Measurements from ENCODE around the gene THOC6.

Gene THOC6

GRCh38 chr16:2991566-2992261, 32.1 kb upstream of the THOC6 start:
- DNase-seq (ENCODE audit: low read depth) = no peak

GRCh38 chr16:2992383-2993081, 31.3 kb upstream of the THOC6 start:
- DNase-seq (ENCODE audit: low read depth) = no peak

- no peak for DNase-seq (ENCODE audit: low read depth)
These were observed 27.5 kb upstream of the THOC6 start for GRCh38 chr16:2996298-2996697.

GRCh38 chr16:2999929-3000328, 23.9 kb upstream of the THOC6 start:
- DNase-seq (ENCODE audit: low read depth) = no peak

- DNase-seq (ENCODE audit: low read depth) = no peak
These were observed 23.3 kb upstream of the THOC6 start for GRCh38 chr16:3000540-3000939.

GRCh38 chr16:3001316-3001715, 22.5 kb upstream of the THOC6 start:
- no peak for DNase-seq (ENCODE audit: low read depth)

GRCh38 chr16:3003582-3004270, 20.1 kb upstream of the THOC6 start:
- peak; percentile 99 for DNase-seq (ENCODE audit: low read depth)

- peak; percentile 8 for DNase-seq (ENCODE audit: low read depth)
These were observed 19.5 kb upstream of the THOC6 start for GRCh38 chr16:3004319-3004718.

- DNase-seq (ENCODE audit: low read depth) = no peak
These were observed 19.0 kb upstream of the THOC6 start for GRCh38 chr16:3004781-3005284.

- DNase-seq (ENCODE audit: low read depth) = no peak
These were observed 16.5 kb upstream of the THOC6 start for GRCh38 chr16:3007059-3007956.

- no peak for DNase-seq (ENCODE audit: low read depth)
These were observed 15.7 kb upstream of the THOC6 start for GRCh38 chr16:3007957-3008689.

- no peak for DNase-seq (ENCODE audit: low read depth)
These were observed 15.2 kb upstream of the THOC6 start for GRCh38 chr16:3008690-3009037.

GRCh38 chr16:3009568-3010390, 14.1 kb upstream of the THOC6 start:
- no peak for DNase-seq (ENCODE audit: low read depth)

GRCh38 chr16:3010510-3010909, 13.3 kb upstream of the THOC6 start:
- DNase-seq (ENCODE audit: low read depth) = no peak

- DNase-seq (ENCODE audit: low read depth) = no peak
These were observed 11.6 kb upstream of the THOC6 start for GRCh38 chr16:3012246-3012645.

GRCh38 chr16:3012828-3013420, 10.9 kb upstream of the THOC6 start, which contains the start of gene CLDN9:
Gene CLDN9, plus strand, starts transcription at chr16:3012923. Its CDS starts 440 bp downstream, at chr16:3013363.
- DNase-seq (ENCODE audit: low read depth) = no peak

GRCh38 chr16:3013491-3013951, 10.3 kb upstream of the THOC6 start:
- no peak for DNase-seq (ENCODE audit: low read depth)

- no peak for DNase-seq (ENCODE audit: low read depth)
These were observed 9.7 kb upstream of the THOC6 start for GRCh38 chr16:3013998-3014690.

- DNase-seq (ENCODE audit: low read depth) = no peak
These were observed 8.9 kb upstream of the THOC6 start for GRCh38 chr16:3014971-3015370.
